Neural cell (in vitro differentiated cells): Measurements from ENCODE around the gene PTPRD.

Experiments
- CTCF ChIP-seq: fragments of 450-650 bp; IDR thresholded peaks from 2 replicates; pipeline ENCODE4 v1.5.1; 2014; ENCODE audit warnings: antibody characterized with exemption, mild to moderate bottlenecking, moderate library complexity; ENCODE audit not compliant: poor library complexity, severe bottlenecking
- EP300 ChIP-seq: fragments of 450-650 bp; conservative IDR thresholded peaks from 2 replicates; pipeline ENCODE4 v1.6.1; 2014; ENCODE audit warnings: antibody characterized with exemption, mild to moderate bottlenecking, moderate library complexity; ENCODE audit not compliant: poor library complexity, severe bottlenecking
- EZH2 ChIP-seq: fragments of 200-600, 300-800 bp; shearing (Covaris generic), sonication (generic); IDR thresholded peaks from 2 replicates; pipeline ENCODE4 v1.6.1; 2014; ENCODE audit warnings: antibody characterized with exemption, low read length, borderline replicate concordance, mild to moderate bottlenecking; ENCODE audit not compliant: insufficient read depth, poor library complexity, severe bottlenecking
- MXI1 ChIP-seq: fragments of 450-650 bp; conservative IDR thresholded peaks from 2 replicates; pipeline ENCODE4 v1.6.1; 2014; ENCODE audit warnings: antibody characterized with exemption, mild to moderate bottlenecking; ENCODE audit not compliant: poor library complexity, severe bottlenecking
- POLR2AphosphoS5 ChIP-seq: IDR thresholded peaks from 2 replicates; pipeline ENCODE4 v1.6.1; 2012
- RAD21 ChIP-seq: fragments of 450-650 bp; conservative IDR thresholded peaks from 2 replicates; pipeline ENCODE4 v1.6.1; 2014; ENCODE audit warnings: antibody characterized with exemption, mild to moderate bottlenecking, moderate library complexity
- REST ChIP-seq: IDR thresholded peaks from 2 replicates; pipeline ENCODE4 v1.6.1; 2012; ENCODE audit warnings: borderline replicate concordance
- SMC3 ChIP-seq: fragments of 450-650 bp; conservative IDR thresholded peaks from 2 replicates; pipeline ENCODE4 v1.6.1; 2014; ENCODE audit warnings: antibody characterized with exemption, mild to moderate bottlenecking, moderate library complexity; ENCODE audit not compliant: poor library complexity
- TAF1 ChIP-seq: IDR thresholded peaks from 2 replicates; pipeline ENCODE4 v1.6.1; 2012; ENCODE audit warnings: low read depth

GRCh38 chr9:9804109-9804508, 808.7 kb downstream of the PTPRD start:
- TF ChIP-seq REST = peak; percentile 93
- no peak for TF ChIP-seq CTCF
- no peak for TF ChIP-seq MXI1
- no peak for TF ChIP-seq POLR2AphosphoS5
- TF ChIP-seq EZH2 = no peak
- TF ChIP-seq RAD21 = no peak
- no peak for TF ChIP-seq SMC3
- TF ChIP-seq EP300 = peak; percentile 55
- TF ChIP-seq TAF1 = no peak
